GM12892 (cell line): ENCODE measurements around the gene ANXA8L1.

ENCODE experiments used
- POLR2A ChIP-seq: IDR thresholded peaks from 2 replicates; pipeline ENCODE4 v1.6.1; 2011; ENCODE audit warnings: low read depth, low read length, control low read depth
- POLR2AphosphoS5 ChIP-seq: IDR thresholded peaks from 2 replicates; pipeline ENCODE4 v1.6.1; 2011; ENCODE audit warnings: low read depth, low read length, control low read depth
- TAF1 ChIP-seq: IDR thresholded peaks from 2 replicates; pipeline ENCODE4 v1.6.1; 2011; ENCODE audit warnings: low read depth, mild to moderate bottlenecking, control low read depth, low read length, borderline replicate concordance

DNA sequence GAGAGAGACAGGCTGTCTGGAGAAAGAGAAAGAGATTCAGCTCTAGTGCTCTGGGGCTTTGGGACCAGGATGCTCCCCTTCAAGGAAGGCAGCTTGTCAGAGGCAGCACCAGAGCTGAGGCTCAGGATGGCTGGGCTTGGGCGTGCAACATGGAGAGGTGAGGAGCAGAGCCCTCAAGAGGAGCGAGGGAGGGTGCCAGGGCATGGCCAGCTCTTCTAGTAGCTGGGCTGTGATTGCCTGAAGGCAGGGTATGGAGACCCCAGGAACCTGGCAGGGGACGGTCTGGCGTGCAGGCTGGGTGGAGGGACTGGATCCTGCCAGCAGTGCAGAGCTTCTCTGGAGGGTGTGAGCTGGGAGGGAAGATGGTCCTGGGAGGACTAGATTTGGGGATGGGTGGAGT lies 48.6 kb upstream of the ANXA8L1 start:
- TF ChIP-seq POLR2A (no peak), TAF1 (no peak), POLR2AphosphoS5 (no peak)
